ENCODE measurements around the gene LRIG3. TPM values are rescaled to one million over a fixed set of nuclear protein-coding genes. Genes with fewer than 3 reads are reported as not detected.
A peak's percentile ranks its signal among the peaks of the same experiment; 100 is the strongest.

The LRIG3 gene
- total RNA-seq, 4 donors from 2014 or later: 32.1 to 124 (median 42.4) TPM

GRCh38 chr12:58925751-58926150 is 5.4 kb upstream of the LRIG3 start:
- intact Hi-C loops (cut with DNase I): no loop called here
- no peak for DNase-seq
- Histone ChIP-seq H3K9me3 (no peaks in the 10 kb centered on the region), H3K27ac (no peak overlapping the region), H3K27me3 (no peaks in the 10 kb centered on the region), H3K4me1 (peaks cover 0 to 39% (median 13%) of the 10 kb centered on the region in 3 donors), H3K4me3 (no peak overlapping the region), H3K36me3 (no peaks in the 10 kb centered on the region)
- 67 to 81% methylated on average over 2 of the region's 2 CpGs for WGBS, 2 donors
- TF ChIP-seq POLR2A (IDR thresholded peaks at IDR 0.05) (no peak), CTCF (IDR thresholded peaks at IDR 0.05) (no peak)

GRCh38 chr12:58925111-58925611 is 4.9 kb upstream of the LRIG3 start:
- no peak overlapping the region for H3K4me3 ChIP-seq
- no peak for DNase-seq
- intact Hi-C loops (cut with DNase I): no loop called here
- TF ChIP-seq POLR2A (IDR thresholded peaks at IDR 0.05): no peak
- TF ChIP-seq CTCF (IDR thresholded peaks at IDR 0.05): no peak
- H3K27me3 ChIP-seq: no peaks in the 10 kb centered on the region
- no peaks in the 10 kb centered on the region for H3K36me3 ChIP-seq
- H3K27ac ChIP-seq: no peak overlapping the region
- peaks cover 0 to 41% (median 13%) of the 10 kb centered on the region in 3 donors for H3K4me1 ChIP-seq
- WGBS, 2 donors: 9 to 11% methylated on average over 1 of the region's 1 CpG
- H3K9me3 ChIP-seq: no peaks in the 10 kb centered on the region

DNA sequence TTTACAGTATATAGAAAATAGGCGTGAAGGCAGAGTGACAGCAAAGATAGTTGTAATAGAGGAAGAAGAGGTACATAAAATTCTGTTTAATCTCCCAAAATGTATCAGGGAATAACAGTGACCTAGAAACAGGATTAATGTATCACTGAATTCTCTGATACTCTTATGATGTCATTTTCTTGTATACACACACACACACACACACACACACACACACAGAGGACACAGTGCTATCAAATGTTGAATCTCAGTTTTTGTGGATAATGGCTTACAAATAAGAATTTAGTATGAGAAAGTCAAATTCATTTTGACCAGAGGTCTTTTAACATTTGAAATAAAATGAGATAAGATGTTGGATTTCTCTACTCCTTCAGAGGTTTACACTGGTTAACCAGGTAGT is 4.3 kb upstream of the LRIG3 start:
- intact Hi-C loops (cut with DNase I): no loop called here
- Histone ChIP-seq H3K27me3 (no peaks in the 10 kb centered on the region), H3K27ac (peak overlapping the region in 1 of 4 donors; percentile 40), H3K9me3 (no peaks in the 10 kb centered on the region), H3K36me3 (no peaks in the 10 kb centered on the region), H3K4me3 (no peak overlapping the region), H3K4me1 (peaks cover 0 to 41% (median 13%) of the 10 kb centered on the region in 3 donors)
- DNase-seq: no peak
- TF ChIP-seq CTCF (IDR thresholded peaks at IDR 0.05): no peak
- no peak for TF ChIP-seq POLR2A (IDR thresholded peaks at IDR 0.05)
- WGBS, 2 donors: 95 to 100% methylated on average over 1 of the region's 1 CpG

DNA sequence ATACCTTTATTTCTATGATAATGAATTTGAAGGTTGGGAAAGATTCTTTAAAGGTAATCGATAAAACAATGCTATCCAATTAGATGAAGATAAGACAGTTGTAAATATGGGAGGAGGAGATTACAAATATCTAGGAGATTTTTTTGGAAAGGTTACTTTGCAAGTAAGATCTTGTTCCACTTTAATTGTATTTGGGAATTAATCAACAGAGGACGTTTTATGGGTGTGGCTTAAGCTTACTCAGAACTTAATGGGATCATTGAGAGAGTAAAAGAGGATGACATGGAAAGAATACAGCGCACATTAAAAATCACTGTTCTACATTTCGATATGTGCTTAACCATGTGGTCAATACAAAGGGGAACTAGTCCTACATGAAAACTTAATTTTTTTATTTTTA is 3.5 kb upstream of the LRIG3 start:
- DNase-seq: no peak
- Histone ChIP-seq H3K36me3 (no peaks in the 10 kb centered on the region), H3K4me1 (peaks cover 0 to 41% (median 13%) of the 10 kb centered on the region in 3 donors), H3K27me3 (no peaks in the 10 kb centered on the region), H3K27ac (peak overlapping the region in 3 of 4 donors; percentile 18 to 52 (median 23)), H3K4me3 (no peak overlapping the region), H3K9me3 (no peaks in the 10 kb centered on the region)
- TF ChIP-seq CTCF (IDR thresholded peaks at IDR 0.05): no peak
- no peak for TF ChIP-seq POLR2A (IDR thresholded peaks at IDR 0.05)
- WGBS, 2 donors: 40 to 46% methylated on average over 4 of the region's 4 CpGs
- intact Hi-C loops (cut with DNase I): no loop called here

DNA sequence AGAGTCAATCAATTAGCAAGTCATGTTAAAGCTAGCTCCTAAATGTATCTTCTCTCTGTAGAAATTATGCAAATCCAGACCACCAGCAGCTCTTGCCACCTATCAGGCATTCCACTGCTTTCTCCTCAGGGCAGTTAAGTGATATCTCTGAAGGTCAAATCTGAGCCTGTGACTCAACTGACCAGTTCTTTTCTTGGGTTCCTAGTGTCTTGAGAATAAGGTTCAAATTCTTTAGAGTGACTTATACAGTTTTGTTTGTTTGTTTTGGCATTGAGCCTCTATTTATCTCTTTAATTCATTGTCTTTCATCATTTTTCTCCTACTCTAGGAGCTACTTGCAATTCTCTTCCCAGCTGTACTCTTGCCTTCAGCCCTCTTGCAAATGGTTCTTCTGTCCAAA is 2.5 kb upstream of the LRIG3 start:
- no peak for DNase-seq
- intact Hi-C loops (cut with DNase I): no loop called here
- Histone ChIP-seq H3K9me3 (no peaks in the 10 kb centered on the region), H3K36me3 (no peaks in the 10 kb centered on the region), H3K4me3 (no peak overlapping the region), H3K27ac (peak overlapping the region in 1 of 4 donors; percentile 52), H3K4me1 (peaks cover 0 to 41% (median 13%) of the 10 kb centered on the region in 3 donors), H3K27me3 (no peaks in the 10 kb centered on the region)
- TF ChIP-seq CTCF (IDR thresholded peaks at IDR 0.05) (no peak), POLR2A (IDR thresholded peaks at IDR 0.05) (no peak)

Measured in esophagus squamous epithelium (tissue), 5 donors.